DMS79 (cell line): ENCODE data around the gene IDH3B.
"Not testable (repeated sequence)": the region's sequence is repeated elsewhere in the genome, so short reads cannot be mapped to it uniquely, and the experiment has no call there.

Experiments
- DNase-seq: peaks from one replicate; lab custom pipeline; 2025; lab: John Stamatoyannopoulos, UW

IDH3B gene

DNA sequence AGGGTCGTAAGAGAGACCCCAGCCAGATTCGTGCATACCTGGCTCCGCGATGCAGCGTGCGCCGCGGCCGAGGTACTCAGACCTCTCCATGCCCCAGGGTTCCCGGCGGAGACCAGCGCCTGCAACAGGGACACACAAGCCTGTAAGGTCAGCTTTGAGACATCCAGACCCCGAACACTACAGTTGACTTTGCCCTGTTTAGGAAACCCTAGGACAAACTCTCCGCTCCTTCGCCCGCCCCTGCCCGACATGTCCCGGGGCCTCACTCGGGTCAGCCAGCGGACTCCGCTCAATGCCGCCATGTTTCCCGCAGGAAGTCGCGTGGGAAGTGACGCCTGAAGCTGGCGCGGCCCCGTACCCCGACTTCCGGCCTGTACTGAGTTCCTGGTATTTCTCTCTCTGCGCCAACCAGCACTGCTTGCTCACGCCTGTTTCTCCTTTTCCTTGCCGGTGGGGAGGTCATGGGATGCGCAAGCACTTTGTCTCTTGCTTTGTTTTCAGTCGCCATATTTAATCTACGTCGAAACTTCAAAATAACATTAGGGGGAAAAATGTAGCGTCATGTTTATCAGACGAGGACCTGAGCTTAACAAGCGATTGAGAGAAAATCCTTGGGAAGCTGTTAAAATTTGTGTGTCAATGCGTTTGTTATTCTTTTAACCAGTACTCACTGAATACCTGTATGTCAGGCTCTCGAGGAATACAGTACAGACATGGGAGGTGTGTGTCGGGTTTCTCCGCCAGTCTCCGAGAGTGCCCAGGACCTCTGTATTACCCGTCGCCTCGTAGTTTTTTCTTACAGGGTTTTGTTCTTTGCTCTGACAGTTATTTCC lies at the start of gene IDH3B:
TSS of gene IDH3B (minus strand) at position 330 of the 833 bp plus-strand sequence. CDS start at position 302, 28 bp downstream.
- peak; percentile 72 for DNase-seq

DNA sequence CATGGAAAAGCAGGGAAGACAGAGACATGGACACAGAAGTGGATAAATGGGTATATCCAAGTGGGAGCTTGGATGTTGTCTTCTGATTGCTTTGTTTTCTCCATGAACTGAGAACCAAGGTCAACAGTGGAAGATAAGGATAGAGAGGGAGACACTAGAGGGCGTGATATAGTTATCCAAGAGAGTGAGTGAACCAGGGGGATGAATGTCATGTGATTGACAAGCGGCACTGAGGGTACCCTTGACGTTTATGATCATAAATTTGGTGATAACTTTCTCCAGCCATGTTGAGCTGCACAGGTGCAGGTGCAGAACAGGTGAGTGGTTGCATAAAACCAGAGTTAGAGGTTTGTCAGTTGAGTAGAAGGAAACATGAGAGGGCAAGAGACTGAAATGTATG lies 49.3 kb upstream of the IDH3B start:
- no peak for DNase-seq

- no peak for DNase-seq
Observed at GRCh38 chr20:2709205-2709981, 45.4 kb upstream of the IDH3B start.

DNA sequence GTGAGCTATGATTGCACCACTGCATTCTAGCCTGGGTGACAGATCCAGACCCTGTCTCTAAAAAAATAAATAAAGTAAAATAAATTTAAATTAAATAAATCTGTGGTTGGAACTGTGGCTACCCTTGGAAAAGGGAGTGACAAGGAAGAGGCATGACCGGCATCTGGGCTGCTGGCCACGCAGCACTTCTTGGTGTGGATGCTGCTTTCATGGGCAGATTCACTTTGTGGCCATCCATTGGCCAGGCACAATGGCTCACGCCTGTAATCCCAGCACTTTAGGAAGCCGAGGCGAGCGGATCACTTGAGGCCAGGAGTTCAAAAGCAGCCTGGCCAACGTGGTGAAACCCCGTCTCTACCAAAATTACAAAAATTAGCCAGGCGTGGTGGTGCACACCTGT lies 44.6 kb upstream of the IDH3B start:
- no peak for DNase-seq

GRCh38 chr20:2708073-2708415 lies 44.0 kb upstream of the IDH3B start:
- DNase-seq, result peak; percentile 92

GRCh38 chr20:2707353-2708072 lies 43.5 kb upstream of the IDH3B start:
- DNase-seq, result no peak

DNA sequence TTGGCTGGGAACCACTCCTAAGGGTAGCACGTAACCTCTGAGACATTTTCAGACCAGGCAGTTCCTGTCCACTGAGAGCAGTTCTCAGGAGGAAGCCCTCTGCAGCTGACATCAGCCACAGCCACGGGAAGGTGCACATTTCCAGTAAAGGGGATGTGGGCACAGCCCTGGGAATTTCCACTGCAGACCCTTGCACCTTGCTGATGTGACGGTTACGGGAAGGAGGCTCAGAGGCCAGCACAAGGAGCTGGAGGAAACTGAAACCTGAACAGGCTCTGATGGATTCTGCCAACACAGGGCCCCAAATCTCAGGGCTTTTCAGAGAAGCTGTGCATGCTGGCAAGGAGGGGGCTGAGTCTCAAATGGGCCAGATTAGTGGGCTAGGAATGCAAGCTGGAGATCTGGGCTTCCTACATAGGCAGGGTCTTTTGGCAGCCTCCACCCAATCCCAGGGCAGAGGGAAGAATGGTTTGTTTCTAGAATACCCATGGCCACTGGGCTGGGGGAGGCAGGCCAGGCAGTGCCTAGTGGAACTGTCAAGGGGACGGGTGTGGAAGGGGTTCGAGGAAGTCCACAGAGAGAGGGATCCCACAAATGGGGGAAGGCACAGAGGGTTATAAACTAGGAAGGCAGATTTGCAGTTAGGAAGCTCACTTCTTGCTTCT lies 42.8 kb upstream of the IDH3B start:
- DNase-seq, result no peak

- no peak for DNase-seq
Observed at GRCh38 chr20:2705931-2706645, 42.1 kb upstream of the IDH3B start.

GRCh38 chr20:2703716-2704475 lies 39.9 kb upstream of the IDH3B start:
- no peak for DNase-seq

DNA sequence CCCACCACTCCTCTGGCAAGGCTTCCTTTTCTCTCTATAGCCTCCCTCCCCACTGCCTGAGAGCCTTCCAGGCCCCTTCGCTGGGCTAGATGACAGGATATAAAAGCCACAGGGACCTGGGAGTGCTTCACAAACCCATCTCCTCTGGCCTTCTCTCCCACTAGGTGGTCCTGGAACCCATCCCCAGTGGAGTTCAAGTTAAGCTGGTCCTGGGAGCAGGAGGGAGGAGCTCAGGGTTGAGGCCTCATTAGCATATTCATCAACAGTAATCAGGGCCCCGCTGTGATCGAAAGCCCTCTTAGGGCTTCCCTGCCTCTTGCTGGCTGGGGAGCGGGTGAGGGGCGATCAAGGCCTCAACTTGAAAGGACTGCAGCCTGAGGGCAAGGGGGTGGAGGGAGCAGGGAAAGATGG lies 37.7 kb upstream of the IDH3B start:
- no peak for DNase-seq

DNA sequence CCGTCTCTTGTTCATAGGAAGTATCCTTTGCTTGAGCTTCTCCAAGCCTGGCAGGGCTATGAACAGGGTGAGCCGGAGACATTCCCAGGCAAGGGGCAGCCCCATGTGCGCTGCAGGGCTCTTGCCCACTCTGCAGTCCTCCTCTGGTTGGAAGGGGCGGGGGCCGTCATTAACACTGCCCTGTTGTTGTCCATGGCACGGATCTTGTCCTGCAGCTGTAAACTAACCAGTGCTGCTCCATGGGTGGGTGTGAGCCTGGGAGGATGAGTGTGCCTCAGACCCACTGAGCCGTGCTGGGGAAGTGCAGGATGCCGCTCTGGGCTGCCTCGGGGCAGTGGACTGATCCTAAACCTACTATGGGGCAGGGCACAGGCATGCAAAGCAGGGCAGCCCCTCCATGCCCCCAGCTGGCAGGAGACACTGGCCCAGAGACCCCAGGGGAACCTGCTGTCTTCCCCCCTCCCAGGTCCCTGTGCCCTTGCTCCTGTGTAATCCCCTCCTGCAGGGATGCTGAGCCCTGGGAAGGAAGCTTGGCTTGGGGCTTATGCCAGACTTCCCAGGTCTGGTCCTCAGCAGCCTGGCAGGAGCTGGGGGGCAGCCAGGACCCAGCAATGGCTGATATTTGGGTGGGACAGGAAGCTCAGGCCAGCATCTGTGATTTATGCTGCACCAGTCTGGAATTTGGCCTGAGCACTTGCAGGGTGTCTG lies 37.1 kb upstream of the IDH3B start:
- no peak for DNase-seq

- DNase-seq, result no peak
Observed at GRCh38 chr20:2699775-2700413, 35.9 kb upstream of the IDH3B start.

DNA sequence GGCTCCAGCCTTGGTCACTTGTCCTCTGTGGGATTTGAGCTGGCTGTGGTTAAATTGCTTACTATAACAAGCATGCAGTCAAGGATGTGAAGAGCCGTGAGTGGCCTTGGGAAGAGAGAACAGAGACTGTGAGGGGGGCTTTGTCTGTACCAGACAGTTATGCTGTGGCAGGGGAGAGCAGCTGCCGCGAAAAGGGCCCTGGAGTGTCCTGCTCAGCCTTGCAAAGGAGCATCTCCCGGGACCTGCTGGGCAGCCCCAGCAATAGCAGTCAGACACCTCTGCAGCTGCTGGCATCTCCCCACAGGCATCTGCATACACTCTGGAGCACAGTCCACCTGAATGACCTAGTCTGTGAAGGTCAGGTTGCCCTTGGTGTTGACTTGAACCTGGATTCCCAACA lies 34.9 kb upstream of the IDH3B start:
- no peak for DNase-seq

GRCh38 chr20:2698186-2698817 lies 34.3 kb upstream of the IDH3B start:
- DNase-seq, result no peak

- DNase-seq, result no peak
Observed at GRCh38 chr20:2697768-2698167, 33.8 kb upstream of the IDH3B start.

DNA sequence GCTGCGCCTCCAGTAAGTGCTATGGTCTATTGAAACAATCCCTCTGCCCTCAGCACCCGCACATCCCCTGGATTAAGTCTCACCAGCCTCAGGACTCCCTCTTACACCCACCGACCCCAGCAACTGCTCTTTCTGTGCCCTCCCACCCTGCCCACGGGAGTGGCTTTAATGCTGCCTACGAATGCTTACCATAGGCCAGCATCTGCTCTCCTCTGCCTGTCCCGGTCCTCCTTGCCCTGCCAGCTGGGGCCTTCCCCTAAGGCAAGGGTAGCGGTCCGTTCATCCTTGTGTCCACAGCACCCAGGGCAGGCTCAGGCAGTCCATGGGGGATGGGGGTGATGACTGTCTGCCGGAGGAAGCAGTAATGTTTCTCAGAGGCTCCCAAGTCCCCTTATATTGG lies 32.6 kb upstream of the IDH3B start:
- no peak for DNase-seq

DNA sequence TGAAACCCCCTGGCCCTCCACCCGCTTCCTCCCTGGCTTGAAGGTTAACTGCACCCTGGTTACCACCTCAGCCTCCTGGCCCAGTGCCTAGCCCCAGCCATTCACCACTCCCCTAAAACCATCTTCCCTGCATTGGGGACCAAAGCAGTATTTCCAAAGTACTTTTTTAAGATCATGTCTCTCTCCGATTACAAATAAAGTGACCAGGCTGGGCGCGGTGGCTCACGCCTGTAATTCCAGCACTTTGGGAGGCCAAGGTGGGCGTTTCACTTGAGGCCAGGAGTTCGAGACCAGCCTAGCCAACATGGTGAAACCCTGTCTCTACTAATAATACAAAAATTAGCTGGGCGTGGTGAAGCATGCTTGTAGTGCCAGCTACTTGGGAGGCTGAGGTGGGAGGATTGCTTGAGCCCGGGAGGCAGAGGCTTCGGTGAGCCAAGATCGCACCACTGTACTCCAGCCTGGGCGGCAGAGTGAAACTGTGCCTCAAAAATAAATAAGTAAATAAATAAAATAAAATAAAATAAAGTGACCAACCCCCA lies 32.0 kb upstream of the IDH3B start:
- not testable (repeated sequence) for DNase-seq

- DNase-seq, result no peak
Observed at GRCh38 chr20:2695206-2695983, 31.4 kb upstream of the IDH3B start.
